ENCODE measurements around the gene CCZ1B. TPM values are rescaled to one million over a fixed set of nuclear protein-coding genes. Genes with fewer than 3 reads are reported as not detected.
"Not testable (repeated sequence)": the region's sequence is repeated elsewhere in the genome, so short reads cannot be mapped to it uniquely, and the experiment has no call there.

The CCZ1B gene
- total RNA-seq, 1 experiment from 2014 or later: 77.0 TPM

- H3K56ac ChIP-seq (ENCODE audit: insufficient read length, low read depth, low read length); H3K4ac ChIP-seq (ENCODE audit: low read depth, low read length); H3T11ph ChIP-seq (ENCODE audit: low read length); H3K27ac Mint-ChIP-seq; H3K79me1 ChIP-seq (ENCODE audit: insufficient read depth, low read depth, low read length, poor library complexity, severe bottlenecking); H3K4me1 ChIP-seq (ENCODE audit: insufficient read depth, low read length); H3K23ac ChIP-seq (ENCODE audit: insufficient read length, low read depth, low read length); H3K14ac ChIP-seq (ENCODE audit: insufficient read depth, low read length); DNase-seq; H3K27me3 ChIP-seq (ENCODE audit: insufficient read depth, low read length); H3K9me3 ChIP-seq (ENCODE audit: control insufficient read depth, low read depth, low read length); H3K79me2 ChIP-seq (ENCODE audit: insufficient read depth, low read length); H2BK20ac ChIP-seq (ENCODE audit: low read depth, low read length, poor library complexity, severe bottlenecking); H2BK15ac ChIP-seq (ENCODE audit: low read depth, low read length); H4K5ac ChIP-seq (ENCODE audit: insufficient read length, low read depth, low read length); H3K27ac ChIP-seq (ENCODE audit: insufficient read length, low read depth, low read length); H3K36me3 Mint-ChIP-seq (ENCODE audit: insufficient read depth in 1 of 3, low read depth in 3 of 3); H2BK120ac ChIP-seq (ENCODE audit: low read depth, low read length, poor library complexity, severe bottlenecking); H3K23me2 ChIP-seq (ENCODE audit: insufficient read length, low read depth, low read length, poor library complexity, severe bottlenecking); H4K8ac ChIP-seq (replicated peaks; ENCODE audit: insufficient read length, low read depth, low read length); H2BK5ac ChIP-seq (ENCODE audit: insufficient read length, low read length); H3K9me3 Mint-ChIP-seq; H4K91ac ChIP-seq (ENCODE audit: insufficient read length, low read depth, low read length); H3K4me1 Mint-ChIP-seq; H2AFZ ChIP-seq (ENCODE audit: low read length); H2BK12ac ChIP-seq (ENCODE audit: insufficient read length, low read depth, low read length); H2AK5ac ChIP-seq (ENCODE audit: insufficient read length, low read length); H3K4me2 ChIP-seq (ENCODE audit: insufficient read depth, insufficient read length, low read length); H4K20me1 ChIP-seq (ENCODE audit: control insufficient read depth, insufficient read depth, insufficient read length); H3K18ac ChIP-seq (ENCODE audit: insufficient read length, low read depth, low read length); H3K9ac ChIP-seq (ENCODE audit: extremely low read depth, insufficient read length, low read length): not testable (repeated sequence)
- WGBS (ENCODE audit: extremely low coverage, insufficient read length, low lambda C conversion rate): no CpG with 5 or more reads among the region's 47 CpGs
- 0 out of 3 replicates have a peak, but pooled peaks have one; percentile 17 for TF ChIP-seq CTCF (conservative IDR thresholded peaks at IDR 0.05)
- peaks cover 13% of the 10 kb centered on the region for H3K27me3 Mint-ChIP-seq (ENCODE audit: low read depth)
- H3K4me3 Mint-ChIP-seq: peak overlapping the region; percentile 64 to 82
These were observed 29.6 kb upstream of the CCZ1B start for GRCh38 chr7:6855563-6856131.

- H4K5ac ChIP-seq (ENCODE audit: insufficient read length, low read depth, low read length); H3K23ac ChIP-seq (ENCODE audit: insufficient read length, low read depth, low read length); H3K27ac Mint-ChIP-seq; H3K4me2 ChIP-seq (ENCODE audit: insufficient read depth, insufficient read length, low read length); H3K9me3 ChIP-seq (ENCODE audit: control insufficient read depth, low read depth, low read length); H2AFZ ChIP-seq (ENCODE audit: low read length); H4K8ac ChIP-seq (replicated peaks; ENCODE audit: insufficient read length, low read depth, low read length); H4K91ac ChIP-seq (ENCODE audit: insufficient read length, low read depth, low read length); H2BK5ac ChIP-seq (ENCODE audit: insufficient read length, low read length); H2AK5ac ChIP-seq (ENCODE audit: insufficient read length, low read length); H3K79me2 ChIP-seq (ENCODE audit: insufficient read depth, low read length); H3K9me3 Mint-ChIP-seq; H3K27ac ChIP-seq (ENCODE audit: insufficient read length, low read depth, low read length); H3K4ac ChIP-seq (ENCODE audit: low read depth, low read length); H2BK12ac ChIP-seq (ENCODE audit: insufficient read length, low read depth, low read length); H3K4me1 ChIP-seq (ENCODE audit: insufficient read depth, low read length); H3K56ac ChIP-seq (ENCODE audit: insufficient read length, low read depth, low read length); H3K27me3 ChIP-seq (ENCODE audit: insufficient read depth, low read length); H3K14ac ChIP-seq (ENCODE audit: insufficient read depth, low read length); H3K36me3 Mint-ChIP-seq (ENCODE audit: insufficient read depth in 1 of 3, low read depth in 3 of 3); H3K9ac ChIP-seq (ENCODE audit: extremely low read depth, insufficient read length, low read length); H3K4me1 Mint-ChIP-seq; H4K20me1 ChIP-seq (ENCODE audit: control insufficient read depth, insufficient read depth, insufficient read length); H2BK20ac ChIP-seq (ENCODE audit: low read depth, low read length, poor library complexity, severe bottlenecking); H3K23me2 ChIP-seq (ENCODE audit: insufficient read length, low read depth, low read length, poor library complexity, severe bottlenecking); H3T11ph ChIP-seq (ENCODE audit: low read length); H2BK15ac ChIP-seq (ENCODE audit: low read depth, low read length); H3K79me1 ChIP-seq (ENCODE audit: insufficient read depth, low read depth, low read length, poor library complexity, severe bottlenecking); H3K18ac ChIP-seq (ENCODE audit: insufficient read length, low read depth, low read length); H2BK120ac ChIP-seq (ENCODE audit: low read depth, low read length, poor library complexity, severe bottlenecking): not testable (repeated sequence)
- peak overlapping the region; percentile 70 to 82 for H3K4me3 Mint-ChIP-seq
- peaks cover 13% of the 10 kb centered on the region for H3K27me3 Mint-ChIP-seq (ENCODE audit: low read depth)
- peak; percentile 40 for DNase-seq
- WGBS (ENCODE audit: extremely low coverage, insufficient read length, low lambda C conversion rate): no CpG with 5 or more reads among the region's 71 CpGs
These were observed 28.9 kb upstream of the CCZ1B start for GRCh38 chr7:6854747-6855562.

Measured in H9 (cell line).